NCI-H2029 treated with DMSO at 0.1 percent for 48 hours (cell line): ENCODE results near the gene BACH1.

Experiments used
- DNase-seq: peaks from one replicate; lab custom pipeline; 2025; lab: John Stamatoyannopoulos, UW

The BACH1 gene

DNA sequence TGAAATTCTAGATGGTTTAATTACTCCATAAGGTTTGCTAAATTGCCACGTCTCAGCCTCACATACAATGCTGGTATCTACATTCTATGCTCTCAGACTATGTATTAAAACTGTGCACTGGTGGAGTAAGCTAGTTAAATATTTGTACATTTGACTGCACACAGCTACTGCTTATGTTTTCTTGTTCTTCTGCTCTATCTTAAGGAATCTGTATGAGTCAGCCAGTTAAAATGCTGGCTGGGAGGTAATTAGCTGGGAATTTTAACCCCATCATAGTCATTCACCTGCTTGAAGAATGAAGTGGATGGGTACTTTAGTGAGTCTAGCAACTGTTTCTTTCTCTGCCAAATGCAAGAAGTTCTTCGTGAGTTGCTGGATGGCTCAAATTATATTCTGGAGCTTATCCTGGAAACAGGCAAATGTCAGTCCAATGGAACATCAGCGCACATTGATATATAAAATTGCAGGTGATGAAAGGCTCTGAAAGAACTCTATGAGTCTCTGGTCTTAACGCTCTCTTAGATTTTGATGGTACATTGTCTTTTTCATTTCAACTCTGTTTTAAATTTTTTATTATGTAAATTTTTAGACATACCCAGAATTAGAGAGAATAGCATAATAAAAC lies 83.4 kb downstream of the BACH1 start:
- DNase-seq = no peak

DNA sequence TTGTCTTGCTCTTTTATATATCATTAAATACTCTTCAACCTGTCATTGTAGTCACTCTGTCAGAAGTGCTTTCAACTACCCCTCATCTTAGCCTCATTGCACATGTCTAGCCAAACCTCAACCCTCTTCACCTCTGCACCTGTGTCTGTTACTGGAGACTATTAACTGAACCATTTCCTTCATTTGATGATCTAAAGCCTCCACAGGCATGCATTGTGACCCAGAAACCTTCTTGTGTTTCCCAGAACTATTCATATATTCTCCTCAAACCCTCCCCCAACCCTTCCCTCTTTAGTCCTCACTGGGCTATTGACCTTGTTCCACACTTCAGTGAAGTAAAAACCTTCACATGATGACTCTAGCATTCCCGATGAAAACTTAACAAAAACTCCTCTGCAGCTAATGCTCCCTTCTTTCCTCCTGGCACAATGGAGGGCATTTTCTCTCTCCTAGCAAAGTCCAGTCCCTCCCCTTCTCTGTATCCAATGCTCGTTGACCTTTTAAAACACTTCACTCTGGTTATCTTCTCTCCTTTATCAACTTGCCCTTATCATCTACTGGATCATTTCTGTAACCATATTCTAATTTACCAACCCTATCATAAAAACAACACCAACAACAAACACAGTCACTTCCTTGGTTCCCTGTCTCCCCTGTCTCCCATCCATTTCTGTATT lies 86.1 kb downstream of the BACH1 start:
- peak; percentile 88 for DNase-seq

DNA sequence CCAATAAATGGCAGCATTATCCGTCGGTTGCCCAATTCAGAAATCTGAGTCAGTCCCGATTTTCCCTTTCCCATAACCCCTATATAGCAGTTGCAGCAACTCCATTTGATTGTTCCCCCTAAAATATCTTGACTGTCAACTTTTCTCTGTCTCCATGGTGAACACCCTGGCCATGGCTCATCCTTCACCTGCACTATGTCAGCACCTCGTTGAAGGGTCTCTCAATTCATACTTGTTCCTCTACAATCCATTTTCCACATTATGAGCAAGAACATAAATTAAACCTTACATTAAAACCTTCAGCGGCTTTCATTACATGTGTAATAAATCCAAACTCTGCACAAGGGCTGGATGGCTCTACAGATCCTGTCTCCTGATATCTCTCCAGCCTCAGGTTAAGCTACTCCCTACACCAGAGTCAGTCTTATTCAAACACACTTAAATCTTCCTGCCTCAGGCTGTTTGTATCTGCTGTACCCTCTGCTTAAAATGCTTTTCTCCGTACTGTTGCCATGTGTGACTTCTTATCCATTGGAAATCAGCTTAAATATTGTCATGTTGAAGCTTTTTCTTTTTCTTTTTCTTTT lies 87.3 kb downstream of the BACH1 start:
- DNase-seq = no peak

DNA sequence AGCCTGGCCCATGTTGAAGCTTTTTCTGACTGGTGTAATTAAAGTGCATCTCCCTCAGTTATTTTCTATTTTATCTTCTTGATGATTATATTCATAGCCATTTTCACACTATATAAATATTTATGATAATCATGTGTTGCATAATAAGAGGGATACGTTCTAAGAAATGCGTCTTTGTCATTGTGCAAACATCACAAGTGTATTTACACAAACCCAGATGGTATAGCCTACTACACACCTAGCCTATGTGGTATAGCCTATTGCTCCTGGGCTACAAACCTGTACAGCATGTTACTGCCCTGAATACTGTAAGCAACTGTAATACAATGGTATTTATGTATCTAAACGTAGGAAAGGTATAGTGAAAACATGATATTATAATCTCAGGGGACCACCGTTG lies 88.1 kb downstream of the BACH1 start:
- DNase-seq = no peak

DNA sequence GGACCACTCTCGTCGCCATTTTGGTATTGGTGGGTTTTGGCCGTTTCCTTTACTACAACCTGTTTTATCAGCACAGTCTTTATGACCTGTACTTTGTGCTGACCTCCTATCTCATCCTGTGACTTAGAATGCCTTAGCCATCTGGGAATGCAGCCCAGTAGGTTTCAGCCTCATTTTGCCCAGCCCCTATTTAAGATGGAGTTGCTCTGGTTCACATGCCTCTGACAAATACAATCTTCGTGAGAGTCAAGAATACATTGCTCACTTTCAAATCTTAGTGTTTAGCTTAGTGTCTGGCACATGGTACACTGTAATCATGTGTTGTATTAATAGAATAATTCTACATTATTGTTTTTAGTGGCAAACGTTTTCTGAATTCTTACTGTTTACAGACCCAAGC lies 88.9 kb downstream of the BACH1 start:
- no peak for DNase-seq

DNA sequence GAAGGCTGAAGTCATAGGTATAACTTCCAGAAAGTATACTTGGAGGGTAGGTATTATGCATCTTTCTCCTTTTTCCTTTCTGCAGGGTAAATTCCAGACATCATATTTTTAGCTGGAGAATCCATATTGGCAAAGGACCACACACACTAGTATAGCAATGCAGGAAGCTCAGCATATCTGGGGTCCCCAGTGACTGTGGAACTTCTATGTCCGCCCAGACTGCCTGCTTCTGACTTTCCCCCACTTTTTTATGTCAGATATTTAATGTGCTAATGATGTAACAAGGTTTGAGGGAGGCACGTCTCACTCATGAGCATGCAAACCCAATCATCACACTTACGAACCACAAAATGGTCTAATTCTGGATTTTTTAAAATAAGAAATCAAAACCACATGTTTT lies 90.4 kb downstream of the BACH1 start:
- no peak for DNase-seq

DNA sequence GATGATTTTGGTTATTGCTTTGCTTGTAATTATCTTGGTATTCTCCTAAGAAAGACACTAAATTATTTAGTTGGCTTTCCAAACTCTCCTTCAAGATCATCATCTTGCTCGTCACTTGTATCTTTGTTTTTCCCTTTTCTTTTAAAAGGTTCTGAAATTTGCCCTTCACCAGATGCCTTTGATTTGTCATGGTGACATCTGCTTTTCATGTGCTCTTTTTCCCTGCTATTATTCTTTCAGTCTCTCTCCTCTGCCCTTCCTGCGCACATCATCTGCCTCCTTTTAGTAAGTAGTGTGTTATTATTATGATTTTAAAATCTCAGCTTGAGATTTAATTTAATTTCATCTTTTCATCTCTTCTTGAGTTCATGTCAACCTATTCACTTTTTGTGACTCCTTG lies 92.1 kb downstream of the BACH1 start:
- no peak for DNase-seq

DNA sequence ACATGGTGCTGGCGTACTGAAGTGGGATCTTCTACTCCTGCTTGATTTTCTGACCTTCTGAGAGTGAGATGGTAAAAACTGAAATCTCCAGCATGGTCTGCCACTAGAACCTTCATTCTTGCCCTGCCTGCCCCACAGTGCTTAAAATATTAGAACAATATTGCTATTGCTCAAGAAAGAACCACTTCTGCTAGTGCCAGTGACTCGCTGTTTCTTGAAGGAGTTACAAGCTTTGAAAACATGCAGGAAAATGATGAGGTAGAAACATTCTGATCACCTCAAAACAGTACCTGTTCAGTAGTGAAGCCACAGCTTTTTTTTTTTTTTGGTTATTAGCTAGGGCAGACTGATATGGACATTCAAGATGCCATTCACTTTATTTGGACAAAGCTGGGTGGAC lies 95.3 kb downstream of the BACH1 start:
- DNase-seq = no peak
